ENCODE data around the gene DHX34.
"Not testable (repeated sequence)": the region's sequence is repeated elsewhere in the genome, so short reads cannot be mapped to it uniquely, and the experiment has no call there.

DHX34 gene

GRCh38 chr19:47388721-47389120 lies 39.6 kb downstream of the DHX34 start:
- not testable (repeated sequence) for H3K27me3 ChIP-seq (ENCODE audit: control insufficient read depth, low read length); H3K9me3 ChIP-seq (ENCODE audit: control insufficient read depth, insufficient read depth, low read length); H3K9me2 ChIP-seq (replicated peaks; ENCODE audit: control insufficient read depth, low read length); H3K79me2 ChIP-seq (ENCODE audit: control insufficient read depth, low read length); H4K20me1 ChIP-seq (ENCODE audit: control insufficient read depth, insufficient read depth, low read depth, low read length); H3K4me3 ChIP-seq (ENCODE audit: low read length); H3K4me2 ChIP-seq (ENCODE audit: low read length); H3K36me3 ChIP-seq (ENCODE audit: control insufficient read depth, low read length)
- Histone ChIP-seq H3F3A (ENCODE audit: control insufficient read depth, insufficient read depth) (peaks cover 24% of the 10 kb centered on the region), H3K4me1 (ENCODE audit: control insufficient read depth, low read length) (peaks cover 69% of the 10 kb centered on the region), H3K27ac (ENCODE audit: low read depth, low read length) (peak overlapping the region; percentile 98)

- peak overlapping the region; percentile 98 for H3K27ac ChIP-seq (ENCODE audit: low read depth, low read length)
- H3K4me2 ChIP-seq (ENCODE audit: low read length) = peak overlapping the region; percentile 88
- TF ChIP-seq EZH2phosphoT487 (IDR thresholded peaks at IDR 0.05; ENCODE audit: borderline replicate concordance, low read length) (no peak), CTCF (IDR thresholded peaks at IDR 0.05; ENCODE audit: low read depth, low read length, poor library complexity, severe bottlenecking) (no peak)
- H4K20me1 ChIP-seq (ENCODE audit: control insufficient read depth, insufficient read depth, low read depth, low read length) = no peaks in the 10 kb centered on the region
- no peaks in the 10 kb centered on the region; the same call in 1 of the 2 replicates for H3K36me3 ChIP-seq (ENCODE audit: control insufficient read depth, low read length)
- peak overlapping the region; percentile 21 for H3K4me3 ChIP-seq (ENCODE audit: low read length)
- H3K27me3 ChIP-seq (ENCODE audit: control insufficient read depth, low read length) = no peaks in the 10 kb centered on the region
- peaks cover 64% of the 10 kb centered on the region for H3K4me1 ChIP-seq (ENCODE audit: control insufficient read depth, low read length)
- H3K9me2 ChIP-seq (replicated peaks; ENCODE audit: control insufficient read depth, low read length) = no peaks in the 10 kb centered on the region
- no peaks in the 10 kb centered on the region for H3K9me3 ChIP-seq (ENCODE audit: control insufficient read depth, insufficient read depth, low read length)
- H3K79me2 ChIP-seq (ENCODE audit: control insufficient read depth, low read length) = no peaks in the 10 kb centered on the region
- peaks cover 23% of the 10 kb centered on the region for H3F3A ChIP-seq (ENCODE audit: control insufficient read depth, insufficient read depth)
These were observed 40.0 kb downstream of the DHX34 start for GRCh38 chr19:47389150-47389556.

GRCh38 chr19:47390533-47391488 lies 41.7 kb downstream of the DHX34 start:
- Histone ChIP-seq H3K27me3 (ENCODE audit: control insufficient read depth, low read length) (no peaks in the 10 kb centered on the region), H3K4me3 (ENCODE audit: low read length) (peak overlapping the region; percentile 61), H3K9me2 (replicated peaks; ENCODE audit: control insufficient read depth, low read length) (no peaks in the 10 kb centered on the region), H3K9me3 (ENCODE audit: control insufficient read depth, insufficient read depth, low read length) (no peaks in the 10 kb centered on the region), H3K79me2 (ENCODE audit: control insufficient read depth, low read length) (no peaks in the 10 kb centered on the region), H3K27ac (ENCODE audit: low read depth, low read length) (peak overlapping the region; percentile 98), H3K36me3 (ENCODE audit: control insufficient read depth, low read length) (no peaks in the 10 kb centered on the region; the same call in 1 of the 2 replicates), H4K20me1 (ENCODE audit: control insufficient read depth, insufficient read depth, low read depth, low read length) (no peaks in the 10 kb centered on the region), H3F3A (ENCODE audit: control insufficient read depth, insufficient read depth) (peaks cover 23% of the 10 kb centered on the region), H3K4me1 (ENCODE audit: control insufficient read depth, low read length) (peaks cover 66% of the 10 kb centered on the region), H3K4me2 (ENCODE audit: low read length) (peak overlapping the region; percentile 88)
- TF ChIP-seq EZH2phosphoT487 (IDR thresholded peaks at IDR 0.05; ENCODE audit: borderline replicate concordance, low read length) (no peak), CTCF (IDR thresholded peaks at IDR 0.05; ENCODE audit: low read depth, low read length, poor library complexity, severe bottlenecking) (no peak)
